ENCODE results near the gene CCDC57.
"Not testable (repeated sequence)": the region's sequence is repeated elsewhere in the genome, so short reads cannot be mapped to it uniquely, and the experiment has no call there.

CCDC57 gene

DNA sequence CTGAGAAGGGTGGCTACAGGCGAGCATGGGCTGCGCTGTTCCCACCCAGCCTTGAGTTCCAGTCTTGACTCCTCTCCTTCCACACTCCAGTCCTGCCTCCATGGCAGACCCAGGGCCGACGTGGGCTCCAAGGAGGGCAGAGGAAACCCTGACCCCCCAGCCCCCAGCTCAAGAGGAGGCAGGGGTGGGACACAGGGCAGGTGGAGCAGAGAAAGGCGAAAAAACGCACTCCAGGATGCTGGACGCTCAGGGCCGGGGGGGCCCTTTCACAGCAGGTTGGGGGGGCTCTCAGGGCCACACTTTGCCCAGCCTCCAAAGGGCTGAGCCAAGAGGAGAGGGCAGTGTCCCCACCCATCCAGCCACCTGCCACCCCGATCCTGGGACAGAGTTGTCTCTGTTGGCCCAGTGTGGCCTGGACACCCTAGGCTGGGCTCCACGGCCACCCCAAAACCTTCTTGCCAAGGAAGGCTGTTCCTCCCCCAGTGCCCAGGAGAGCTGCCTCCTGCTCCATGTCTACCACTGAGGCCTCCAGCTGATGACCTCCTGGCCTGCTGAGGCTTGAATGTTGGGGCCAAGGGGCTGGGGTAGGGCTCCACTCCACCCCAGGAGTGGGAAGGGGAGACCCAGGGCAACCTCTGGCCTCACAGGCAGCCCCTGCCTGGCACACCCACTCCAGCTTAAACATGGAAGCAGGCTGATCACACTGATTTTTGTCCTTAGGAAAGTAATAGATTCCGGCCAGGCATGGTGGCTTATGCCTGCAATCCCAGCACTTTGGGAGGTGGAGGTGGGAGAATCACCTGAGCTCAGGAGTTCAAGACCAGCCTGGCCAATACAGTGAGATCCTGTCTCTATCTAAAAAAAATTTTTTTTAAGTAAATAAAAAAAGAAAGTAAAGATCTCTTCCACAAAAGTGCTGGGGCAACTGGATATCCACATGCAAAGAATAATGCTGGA is 7.4 kb upstream of the CCDC57 start:
- no peak for DNase-seq

DNA sequence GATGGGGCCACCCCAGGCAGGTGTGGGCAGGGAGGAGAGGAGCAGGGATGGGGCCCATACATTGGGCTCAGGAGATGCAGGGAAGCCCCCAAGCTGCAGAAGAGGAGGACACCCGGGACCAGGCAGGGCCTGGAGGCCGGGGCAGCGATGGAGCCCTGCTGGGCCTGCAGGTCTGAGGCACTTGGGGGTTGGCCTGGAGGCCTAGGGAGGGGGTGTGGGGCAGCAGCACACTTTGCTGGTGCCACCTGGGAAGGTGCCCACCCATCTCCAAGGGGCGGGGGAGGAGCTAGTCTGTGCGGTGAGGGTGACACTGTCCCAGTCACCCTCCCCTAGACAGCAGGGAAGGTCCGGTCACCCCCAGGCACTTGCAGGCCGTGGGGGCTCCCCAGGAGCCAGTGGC is 6.4 kb upstream of the CCDC57 start:
- DNase-seq: no peak

DNA sequence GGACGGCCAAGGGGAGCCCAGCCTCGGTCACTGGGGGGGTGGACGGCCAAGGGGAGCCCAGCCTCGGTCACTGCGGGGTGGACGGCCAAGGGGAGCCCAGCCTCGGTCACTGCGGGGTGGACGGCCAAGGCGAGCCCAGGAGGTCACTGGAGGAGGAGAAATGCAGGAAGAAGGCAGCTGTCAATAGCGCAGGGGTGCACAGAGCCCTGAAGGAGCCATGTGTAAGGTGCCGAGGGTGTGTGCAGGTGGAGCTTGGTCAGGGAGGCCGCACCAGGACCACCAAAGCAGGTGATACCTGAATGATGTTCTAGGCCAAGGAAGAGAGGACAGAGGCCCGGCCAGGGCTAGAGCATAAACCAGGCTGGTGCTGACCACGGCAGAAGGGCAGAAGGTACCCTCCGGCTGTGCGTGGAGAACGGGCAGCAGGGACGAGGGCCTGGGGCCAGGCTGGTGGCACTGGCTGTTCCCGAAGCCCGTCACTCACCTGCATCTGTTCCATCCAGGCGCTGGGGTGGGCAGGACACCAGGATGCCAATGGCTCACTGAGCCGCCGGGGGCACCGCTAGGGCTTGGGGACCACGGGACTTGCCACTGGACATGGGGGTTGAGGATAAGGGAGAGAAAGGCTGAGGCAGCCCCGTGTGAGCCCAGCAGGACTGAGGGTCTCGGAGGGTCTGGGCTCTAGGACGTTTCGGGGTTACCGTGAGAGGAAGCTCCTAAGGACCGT is 5.9 kb upstream of the CCDC57 start:
- no peak for DNase-seq

DNA sequence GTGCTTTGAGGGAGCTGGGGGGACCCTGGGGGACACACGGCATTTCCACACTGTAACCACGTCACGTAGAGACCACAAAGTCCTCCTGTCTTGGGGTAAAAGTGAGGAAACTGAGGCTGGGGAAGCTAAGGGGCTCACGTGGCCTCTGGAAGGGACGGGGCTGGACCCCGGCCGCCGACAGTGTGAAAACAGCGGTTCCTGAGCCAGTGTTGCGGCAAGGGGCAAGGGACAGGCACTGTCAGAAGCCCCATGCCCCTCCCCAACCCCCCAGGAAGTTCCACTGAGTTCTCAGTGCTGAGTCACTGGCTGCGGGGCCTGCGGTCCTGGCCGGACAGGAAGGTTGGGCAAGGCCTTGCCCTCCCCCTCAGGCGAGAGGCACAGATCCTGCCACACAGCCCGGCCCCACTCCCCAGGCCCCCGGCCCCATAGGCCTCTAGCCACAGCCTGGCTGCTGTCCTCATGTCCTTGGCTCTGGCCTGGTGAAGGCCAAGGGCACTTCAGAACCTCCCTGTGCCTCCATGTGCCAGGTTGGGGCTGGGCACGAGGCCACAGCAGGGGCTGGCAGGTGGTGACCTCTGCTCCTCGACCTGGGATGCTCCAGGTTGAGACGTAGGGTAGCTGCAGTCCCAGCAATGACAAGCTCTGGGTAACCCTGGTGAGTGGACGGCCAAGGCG is 5.0 kb upstream of the CCDC57 start:
- peak; percentile 39 to 46 for DNase-seq

DNA sequence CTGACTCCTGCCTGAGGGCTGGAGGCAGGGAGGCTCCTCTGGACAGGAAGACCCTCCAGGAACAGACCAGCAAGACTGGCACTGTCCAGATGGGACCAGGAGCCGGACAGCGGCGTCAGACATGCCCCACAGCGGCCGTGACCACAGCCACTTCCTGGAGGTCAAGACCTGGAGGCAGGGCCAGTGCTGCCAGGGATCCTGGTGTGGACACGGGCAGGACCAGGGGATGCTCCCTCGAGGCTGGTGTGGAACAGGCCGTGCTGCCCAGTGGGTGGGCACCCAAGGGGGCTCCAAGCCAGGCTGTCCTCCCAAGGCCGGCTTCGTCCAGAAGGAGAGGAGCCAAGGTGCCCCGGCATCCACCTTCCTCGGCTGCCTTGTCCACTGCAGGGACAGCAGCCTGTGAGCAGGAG is 4.5 kb upstream of the CCDC57 start:
- no peak for DNase-seq

DNA sequence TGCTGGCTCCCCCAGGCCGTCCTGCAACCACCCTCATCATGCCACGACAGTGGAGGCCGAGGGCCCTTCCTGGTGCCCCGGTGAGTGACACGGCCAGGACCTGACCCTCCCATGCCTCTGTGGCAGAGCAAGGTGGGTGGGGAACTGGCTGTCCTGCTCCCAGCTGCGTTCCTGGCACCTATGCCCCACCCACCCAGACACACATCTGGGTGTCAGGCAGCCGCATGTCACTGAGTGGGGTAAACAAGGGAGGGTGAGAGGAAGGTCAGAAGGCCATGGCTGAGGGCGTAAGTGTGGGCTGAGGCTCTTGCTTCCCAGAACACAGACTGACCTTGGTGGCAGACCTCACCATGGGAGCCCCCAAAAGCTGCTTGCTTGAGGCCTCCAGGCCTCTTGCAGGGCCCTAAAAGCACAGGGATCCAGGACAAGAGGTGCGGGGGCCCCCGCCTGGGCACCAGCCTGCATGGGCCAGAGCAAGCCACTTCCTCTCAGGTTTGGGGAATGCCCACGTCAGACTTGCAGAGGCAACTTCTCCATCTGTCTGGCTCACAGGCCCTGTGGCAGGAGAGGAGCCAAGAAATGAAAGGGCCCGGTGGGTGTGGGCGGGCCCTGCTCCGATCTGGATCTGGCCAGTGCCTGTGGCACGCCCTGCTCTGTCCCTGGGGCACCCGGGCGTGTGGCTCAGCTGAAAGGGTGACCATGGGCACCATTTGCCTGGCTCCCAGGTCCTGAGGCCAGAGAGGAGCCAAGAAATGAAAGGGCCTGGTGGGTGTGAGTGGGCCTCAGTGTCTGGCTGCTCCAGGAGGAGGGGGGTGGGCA is 3.9 kb upstream of the CCDC57 start:
- DNase-seq: peak in 1 of 2 experiments; percentile 16

DNA sequence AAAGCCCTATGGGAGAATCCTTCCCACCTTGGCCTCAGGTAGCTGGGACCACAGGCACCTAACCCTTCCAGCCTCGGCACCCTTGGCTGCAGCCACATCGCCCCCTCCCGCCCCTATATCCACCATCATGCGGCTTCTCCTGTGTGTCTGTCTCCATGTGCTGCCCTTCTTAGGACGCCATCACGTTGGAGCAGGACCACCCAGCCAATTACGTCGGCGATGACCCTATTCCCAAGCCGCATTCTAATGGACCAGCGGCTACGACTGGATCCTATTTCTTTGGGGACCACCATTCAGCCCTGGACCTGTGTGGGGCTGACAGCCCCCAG is 3.3 kb upstream of the CCDC57 start:
- DNase-seq: no peak

DNA sequence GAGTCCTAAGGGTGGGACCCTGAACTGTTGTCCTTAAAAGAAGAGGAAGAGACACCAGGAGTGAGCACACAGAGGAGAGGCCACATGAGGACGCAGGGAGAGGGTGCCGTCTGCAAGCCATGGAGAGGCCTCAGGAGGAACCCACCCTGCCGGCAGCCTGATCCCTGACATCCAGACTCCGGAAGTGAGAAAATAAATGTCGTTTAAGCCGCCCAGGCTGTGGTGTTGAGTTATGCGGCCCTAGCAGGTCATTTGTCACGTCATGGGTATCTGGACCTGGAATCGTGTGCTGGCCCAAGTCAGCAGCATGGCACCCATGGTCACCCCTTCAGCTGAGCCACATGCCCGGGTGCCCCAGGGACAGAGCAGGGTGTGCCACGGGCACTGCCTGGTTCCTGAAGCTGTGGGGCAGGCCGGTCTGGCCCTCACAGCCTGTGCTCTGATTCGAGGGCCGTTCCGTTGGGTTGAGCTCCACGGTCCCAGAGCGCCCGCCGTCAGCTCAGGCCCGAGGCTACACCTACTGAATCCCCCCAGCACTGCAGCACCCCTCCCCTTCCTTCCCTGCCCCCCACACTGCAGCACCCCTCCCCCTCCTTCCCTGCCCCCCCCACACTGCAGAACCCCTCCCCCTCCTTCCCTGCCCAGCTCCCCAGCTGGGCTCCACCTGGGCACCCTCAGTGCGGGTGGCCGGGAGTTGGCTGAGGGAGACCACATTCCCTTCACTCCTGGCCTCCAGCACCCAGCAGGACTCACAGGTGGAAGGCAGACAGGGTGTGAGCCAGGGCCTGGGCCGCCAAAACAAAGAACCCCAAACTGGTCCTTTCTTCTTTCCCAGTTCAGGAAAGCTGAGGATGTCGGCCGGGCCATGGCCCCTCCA is 2.7 kb upstream of the CCDC57 start:
- no peak for DNase-seq

DNA sequence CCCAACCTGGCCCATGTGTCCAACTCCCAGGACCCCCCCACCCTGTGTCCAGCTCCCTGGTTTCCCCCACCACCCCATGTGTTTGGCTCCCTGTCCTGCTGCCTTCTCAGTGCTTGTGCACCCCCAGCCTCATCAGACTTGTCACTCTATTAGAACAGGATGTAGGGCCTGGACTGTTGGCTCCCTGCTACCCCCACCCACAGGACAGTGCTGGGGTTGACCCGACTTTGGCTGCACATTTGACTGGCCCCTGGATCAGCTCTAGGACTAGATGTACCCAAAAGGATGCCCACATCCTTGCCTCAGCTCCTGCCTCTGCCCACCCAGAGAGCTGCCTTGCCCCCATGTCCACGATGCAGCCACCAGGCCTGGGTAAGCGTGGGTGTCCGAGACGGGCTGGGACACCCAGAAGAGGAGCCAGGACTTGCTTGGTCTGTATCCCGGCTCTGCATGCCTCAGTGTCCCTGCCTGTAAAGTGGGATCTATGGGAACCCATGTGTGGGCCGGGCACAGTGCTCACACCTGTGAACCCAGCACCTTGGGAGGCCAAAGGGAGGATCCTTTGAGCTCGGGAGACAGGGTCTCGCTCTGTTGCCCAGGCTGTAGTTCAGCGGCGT is 1.5 kb upstream of the CCDC57 start:
- DNase-seq: no peak

DNA sequence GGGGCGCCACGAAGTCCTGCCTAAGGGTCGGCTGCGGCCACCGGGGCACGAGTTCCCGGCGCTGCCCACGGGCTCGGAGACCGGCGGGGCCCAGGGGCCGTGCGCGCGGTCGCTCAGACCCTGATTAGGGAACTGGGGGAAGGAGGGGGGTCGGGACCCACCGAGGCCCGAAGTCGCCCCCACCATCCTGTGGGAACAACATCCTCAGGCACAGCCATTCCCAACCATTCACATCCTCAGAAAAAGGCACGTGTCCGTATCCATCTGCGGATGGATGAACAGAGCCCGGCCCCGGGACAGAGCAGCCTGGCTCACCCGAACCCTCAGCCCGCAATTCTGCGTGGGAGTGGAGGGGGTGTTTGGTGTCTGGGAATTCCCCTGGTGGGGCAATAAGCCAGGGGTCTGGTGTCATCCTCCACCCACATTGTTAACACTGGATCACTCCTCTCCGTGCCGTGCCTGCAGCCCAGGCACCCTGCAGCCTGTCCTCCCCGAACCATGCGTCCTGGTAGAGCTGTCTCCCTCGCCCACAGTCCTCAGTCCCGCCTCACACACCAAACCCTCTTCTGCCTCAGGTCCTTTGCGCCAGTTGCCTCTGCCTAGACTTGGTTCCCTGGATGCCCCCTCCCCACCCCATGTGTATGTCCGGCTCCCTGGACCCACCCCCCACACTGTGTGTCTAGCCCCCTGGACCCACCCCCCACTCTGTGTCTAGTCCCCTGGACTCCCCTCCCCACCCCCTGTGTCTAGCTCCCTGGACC is 789 bp upstream of the CCDC57 start:
- peak in 1 of 2 experiments; percentile 69 for DNase-seq

DNA sequence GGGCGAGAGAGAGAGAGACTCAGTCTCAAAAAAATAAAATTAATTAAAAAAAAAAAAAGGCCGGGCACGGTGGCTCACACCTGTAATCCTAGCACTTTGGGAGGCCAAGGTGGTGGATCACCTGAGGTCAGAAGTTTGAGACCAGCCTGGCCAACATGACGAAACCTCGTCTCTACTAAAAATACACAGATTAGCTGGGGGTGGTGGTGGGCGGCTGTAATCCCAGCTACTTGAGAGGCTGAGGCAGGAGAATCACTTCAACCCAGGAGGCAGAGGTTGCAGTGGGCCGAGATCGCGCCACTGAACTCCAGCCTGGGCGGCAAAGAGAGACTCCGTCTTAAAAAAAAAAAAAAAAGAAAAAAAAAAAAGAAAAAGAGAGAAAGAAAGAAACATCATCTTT is 2.0 kb downstream of the CCDC57 start:
- DNase-seq: not testable (repeated sequence)

DNA sequence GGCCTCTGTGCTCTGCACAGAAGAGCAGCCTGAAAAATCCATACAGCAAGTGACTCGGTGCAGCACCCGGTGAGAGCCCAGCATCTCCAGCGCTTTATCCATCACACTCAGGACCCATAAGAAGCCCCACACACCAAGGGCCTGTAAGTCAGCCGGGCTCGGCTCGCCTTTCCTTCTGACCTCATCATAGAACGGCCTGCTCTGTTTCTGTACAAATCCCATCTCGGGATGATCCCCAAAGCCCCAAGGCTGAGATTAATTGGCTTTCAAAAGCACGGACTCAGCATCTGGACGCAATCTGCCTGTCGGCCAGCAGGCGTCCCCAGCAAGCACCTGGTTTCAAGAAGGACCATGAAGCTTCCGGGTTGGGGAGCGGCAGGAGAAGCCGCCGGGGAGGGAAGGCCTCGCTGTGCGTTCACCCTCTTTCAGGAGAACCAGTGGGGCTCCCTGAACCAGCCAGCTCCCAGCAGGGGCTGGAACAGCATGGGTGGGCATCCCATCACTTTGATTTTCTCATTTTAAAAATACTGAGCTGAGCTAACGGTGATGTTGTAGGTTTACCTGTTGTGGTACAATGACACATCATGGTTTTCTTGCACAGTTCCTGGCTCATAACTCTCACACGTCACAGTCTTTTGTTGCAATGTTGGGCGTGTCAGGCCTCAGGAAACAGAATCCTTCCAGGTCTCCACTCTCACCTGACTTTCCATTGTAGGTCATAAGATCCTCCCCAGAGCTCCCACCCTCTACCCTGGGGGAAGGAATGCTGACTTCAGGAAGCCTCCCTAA is 6.7 kb downstream of the CCDC57 start:
- peak; percentile 51 to 76 for DNase-seq

DNA sequence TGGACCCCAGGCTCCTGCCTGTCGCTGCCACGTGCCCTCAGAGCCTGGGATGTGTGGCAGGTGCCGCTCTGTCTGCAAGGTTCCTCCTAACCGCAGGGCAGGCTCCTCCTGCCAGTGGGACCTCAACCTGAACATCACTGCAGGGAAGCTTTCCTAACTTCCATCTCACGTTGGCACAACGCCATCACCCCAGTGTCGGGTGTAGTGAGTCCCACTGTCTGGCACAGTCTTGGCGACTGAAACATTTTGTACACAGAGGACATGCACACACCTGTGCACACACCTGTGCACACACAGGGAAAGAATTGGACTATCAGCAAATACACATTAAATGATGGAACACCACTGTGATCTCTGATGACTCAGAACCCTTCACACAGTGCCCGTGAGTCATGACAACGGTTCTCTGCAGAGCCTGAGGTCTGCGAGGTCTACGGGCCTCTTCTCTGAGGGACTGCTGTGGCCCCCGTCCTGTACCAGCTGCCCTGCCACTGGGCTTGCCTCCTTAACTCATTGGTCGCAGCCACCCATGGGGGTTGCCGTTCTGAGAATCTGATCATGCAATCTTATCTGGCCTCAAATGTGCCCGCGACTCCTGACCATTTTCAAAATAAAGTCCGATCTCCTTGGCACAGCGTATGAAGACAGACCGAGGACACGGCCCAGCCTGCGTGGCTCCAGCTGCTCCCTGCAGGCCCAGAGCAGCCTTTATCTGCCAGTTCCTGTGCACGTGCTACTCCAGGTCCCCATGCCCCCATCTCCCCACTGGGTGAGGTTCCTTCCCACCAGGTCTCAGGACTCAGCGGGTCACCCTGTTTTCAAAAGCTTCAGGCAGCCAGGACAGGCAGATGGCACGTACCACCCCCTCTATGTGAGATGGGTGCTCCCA is 7.6 kb downstream of the CCDC57 start:
- DNase-seq: peak in 1 of 2 experiments; percentile 9

DNA sequence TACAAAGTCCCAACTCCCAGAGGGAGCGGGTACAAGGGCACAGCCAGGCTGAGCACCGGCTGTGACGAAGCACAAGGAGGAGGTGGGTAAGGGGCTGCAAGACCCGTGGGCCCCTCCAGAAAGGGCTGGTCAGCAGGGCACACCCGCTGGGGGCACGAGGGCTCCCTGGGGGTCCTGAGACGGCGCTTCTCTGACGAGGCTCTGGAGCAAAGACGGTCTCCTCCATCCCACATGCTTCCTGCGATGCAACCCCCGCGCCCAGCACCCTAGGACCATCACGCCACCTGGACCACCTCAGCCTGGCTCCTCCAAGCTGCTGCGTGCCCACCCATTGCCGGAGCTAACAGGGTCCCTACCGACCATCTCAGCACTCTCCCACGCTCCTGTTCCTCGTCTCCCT is 8.7 kb downstream of the CCDC57 start:
- no peak for DNase-seq

DNA sequence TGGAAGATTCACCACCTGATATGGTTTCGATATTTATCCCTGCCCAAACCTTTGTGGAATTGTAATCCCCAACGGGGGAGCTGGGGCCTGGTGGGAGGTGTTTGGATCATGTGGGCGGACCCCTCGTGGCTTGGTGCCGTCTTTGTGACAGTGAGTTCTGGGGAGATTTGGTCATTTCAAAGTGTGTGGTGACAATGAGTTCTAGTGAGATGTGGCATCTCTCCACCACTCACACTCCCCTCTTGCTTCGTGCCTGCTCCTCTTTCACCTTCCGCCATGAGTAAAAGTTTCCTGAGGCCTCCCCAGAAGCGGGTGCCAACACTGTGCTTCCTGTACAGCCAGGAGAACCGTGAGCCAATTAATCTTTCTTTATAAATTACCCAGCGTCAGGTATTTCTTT is 9.7 kb downstream of the CCDC57 start:
- DNase-seq: no peak

DNA sequence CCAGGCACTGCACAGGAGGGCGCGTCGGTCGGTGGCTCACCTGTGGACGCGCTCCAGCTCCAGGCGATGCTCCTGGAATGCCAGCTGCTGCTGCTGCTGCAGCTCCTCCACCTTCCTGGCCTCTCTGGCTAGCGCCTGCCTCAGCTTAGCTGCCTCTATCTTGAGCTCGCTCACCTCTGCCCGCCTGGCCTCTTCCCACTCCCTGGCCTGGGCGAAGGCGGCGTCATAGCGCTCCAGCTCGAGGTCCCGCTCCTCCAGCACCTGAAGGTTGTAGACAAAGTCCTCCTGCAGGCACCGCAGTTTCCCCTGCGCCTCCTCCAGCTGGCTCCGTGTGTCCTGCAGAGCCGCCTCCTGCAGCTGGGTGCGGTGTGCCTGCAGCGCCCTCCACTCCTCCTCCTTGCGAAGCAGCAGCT is 11.1 kb downstream of the CCDC57 start:
- DNase-seq: no peak

DNA sequence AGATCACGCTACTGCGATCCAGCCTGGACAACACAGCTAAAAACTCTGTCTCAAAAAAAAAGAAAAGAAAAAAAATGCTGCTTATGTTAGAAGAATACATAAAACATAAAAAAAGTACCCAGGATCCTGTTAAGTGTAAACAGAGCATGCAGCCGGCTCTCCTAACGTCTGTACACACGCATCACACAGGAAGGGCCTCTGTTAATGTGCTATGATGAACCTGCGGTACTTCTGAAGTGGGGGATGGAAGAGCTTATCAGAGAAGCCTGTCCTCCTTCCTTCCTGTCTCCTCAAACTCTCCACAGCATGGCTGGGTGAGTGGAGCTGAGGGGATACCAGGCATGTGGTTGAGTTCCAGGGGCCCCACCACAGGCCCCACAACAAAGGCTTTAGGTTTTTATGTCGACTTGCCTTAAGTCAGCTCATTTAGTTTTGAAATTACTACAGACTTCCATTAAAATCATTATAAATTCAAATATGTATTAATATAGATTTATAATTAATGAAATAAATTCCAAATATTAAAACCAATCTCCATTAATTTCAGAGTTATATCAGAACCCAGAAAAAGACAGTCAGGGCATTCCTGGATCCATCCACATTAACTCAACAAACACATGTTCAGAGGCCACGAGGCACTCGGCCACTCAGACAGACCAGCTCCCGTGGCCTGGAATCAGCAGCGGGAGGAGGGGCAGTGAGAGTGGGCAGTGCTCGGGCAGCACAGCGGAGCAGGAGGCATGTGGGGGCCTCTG is 11.7 kb downstream of the CCDC57 start:
- no peak for DNase-seq

DNA sequence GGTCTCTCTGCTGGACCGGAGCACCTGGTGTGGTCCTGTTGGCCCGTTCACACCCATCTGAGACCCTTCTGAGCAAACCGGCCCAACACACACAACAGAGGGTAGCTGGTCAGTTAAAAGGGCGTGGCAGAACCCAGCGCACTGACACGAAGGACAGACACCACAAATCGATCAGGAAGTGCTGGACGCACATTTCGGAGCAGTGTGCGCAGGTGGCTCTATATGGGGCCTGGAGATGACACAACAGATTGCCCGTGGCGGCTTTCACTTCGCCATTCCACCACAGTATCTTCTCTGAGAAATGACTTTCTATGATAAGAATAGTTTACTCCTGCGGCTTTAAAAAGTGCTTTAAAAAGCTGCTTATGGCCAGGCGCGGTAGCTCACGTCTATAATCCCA is 12.5 kb downstream of the CCDC57 start:
- no peak for DNase-seq

All from SW 1271 (cell line).